Vagina (tissue), 2 donors: Measurements from ENCODE around the gene INO80D. TPM values are rescaled to one million over a fixed set of nuclear protein-coding genes. Genes with fewer than 3 reads are reported as not detected.

Experiments
- DNase-seq, 2 donors: peaks; one replicate each; pipeline ENCODE4 v3.0.0-alpha.2; 2017; ENCODE audit errors: extremely low spot score in 2 of 2
- H3K27ac ChIP-seq: fragments of 200-600 bp; sonication (generic); one replicate; pipeline ENCODE4 v1.5.1; 2019
- H3K27me3 ChIP-seq: fragments of 200-600 bp; sonication (generic); one replicate; pipeline ENCODE4 v1.5.1; 2019
- H3K36me3 ChIP-seq, 2 donors: fragments of 200-600 bp; sonication (generic); one replicate each; pipeline ENCODE4 v1.5.1; 2017 to 2019
- H3K4me1 ChIP-seq: fragments of 200-600 bp; sonication (generic); one replicate; pipeline ENCODE4 v1.5.1; 2019
- H3K4me3 ChIP-seq, 2 donors: fragments of 200-600 bp; sonication (generic); 1 replicate in 1 of 2; 2 replicates in 1 of 2; pipeline ENCODE4 v1.5.1; 2016 to 2019
- H3K9me3 ChIP-seq: fragments of 200-600 bp; sonication (generic); one replicate; pipeline ENCODE4 v1.5.1; 2019
- POLR2A ChIP-seq, 2 donors: fragments of 450-650 bp; IDR thresholded peaks; one replicate each; pipeline ENCODE4 v1.6.1; 2017; ENCODE audit warnings: antibody characterized with exemption in 2 of 2, mild to moderate bottlenecking in 2 of 2, moderate library complexity in 2 of 2
- POLR2AphosphoS5 ChIP-seq, 2 donors: sonication (generic); formaldehyde crosslinking; IDR thresholded peaks; one replicate each; pipeline ENCODE4 v1.9.0; 2017; ENCODE audit warnings: antibody characterized with exemption in 2 of 2, mild to moderate bottlenecking in 2 of 2, low read depth in 1 of 2; ENCODE audit not compliant: insufficient read depth in 1 of 2
- intact Hi-C: fragments of 100-400 bp; cut with DNase I; formaldehyde crosslinking; loops from one replicate; pipeline ENCODE4 v1.15.1; 2023
- total RNA-seq: library from RNA; depleted of rRNA; stranded (reverse); fragments of >200 nt; gene quantifications from one replicate; pipeline ENCODE4 v1.2.3, GENCODE V29; 2016
- TF ChIP-seq, protein P1 (sequence below), 3 experiments: fragments of 450-650 bp in 2 of 3; fragments of 200-600 bp in 1 of 3; sonication (generic) in 1 of 3; IDR thresholded peaks; one replicate each; pipeline ENCODE4 v1.5.1; 2017 to 2019; ENCODE audit warnings: antibody characterized with exemption in 3 of 3, mild to moderate bottlenecking in 2 of 3, moderate library complexity in 2 of 3

INO80D gene
- total RNA-seq, 1 donor from 2014 or later, result 18.4 TPM

DNA sequence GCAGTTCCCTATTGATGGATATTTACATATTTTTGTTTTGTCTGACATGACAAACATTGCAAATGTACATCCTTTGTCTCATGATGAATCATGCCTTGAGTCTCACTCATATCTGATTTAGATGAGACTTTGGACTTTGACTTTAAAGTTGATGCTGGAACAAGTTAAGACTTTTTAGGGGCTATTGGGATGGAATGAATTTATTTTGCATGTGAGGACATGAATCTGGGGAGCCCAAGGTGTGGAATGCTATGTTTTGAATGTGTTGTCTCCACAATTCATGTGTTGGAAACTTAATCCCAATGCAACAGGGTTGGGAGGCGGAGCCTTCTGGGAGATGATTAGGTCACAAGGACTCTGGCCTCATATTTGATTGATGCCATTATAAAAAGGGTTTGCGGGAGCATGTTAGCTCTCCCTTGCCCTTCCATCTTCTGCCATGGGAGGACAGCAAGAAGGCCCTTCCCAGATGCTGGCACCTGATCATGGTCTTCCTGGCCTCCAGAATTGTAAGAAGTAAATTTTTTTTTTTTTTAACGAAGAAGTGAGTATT is 29.1 kb upstream of the INO80D start:
- no peak overlapping the region for H3K27ac ChIP-seq
- TF ChIP-seq POLR2A (IDR thresholded peaks at IDR 0.05), result no peak
- TF ChIP-seq, protein P1, sequence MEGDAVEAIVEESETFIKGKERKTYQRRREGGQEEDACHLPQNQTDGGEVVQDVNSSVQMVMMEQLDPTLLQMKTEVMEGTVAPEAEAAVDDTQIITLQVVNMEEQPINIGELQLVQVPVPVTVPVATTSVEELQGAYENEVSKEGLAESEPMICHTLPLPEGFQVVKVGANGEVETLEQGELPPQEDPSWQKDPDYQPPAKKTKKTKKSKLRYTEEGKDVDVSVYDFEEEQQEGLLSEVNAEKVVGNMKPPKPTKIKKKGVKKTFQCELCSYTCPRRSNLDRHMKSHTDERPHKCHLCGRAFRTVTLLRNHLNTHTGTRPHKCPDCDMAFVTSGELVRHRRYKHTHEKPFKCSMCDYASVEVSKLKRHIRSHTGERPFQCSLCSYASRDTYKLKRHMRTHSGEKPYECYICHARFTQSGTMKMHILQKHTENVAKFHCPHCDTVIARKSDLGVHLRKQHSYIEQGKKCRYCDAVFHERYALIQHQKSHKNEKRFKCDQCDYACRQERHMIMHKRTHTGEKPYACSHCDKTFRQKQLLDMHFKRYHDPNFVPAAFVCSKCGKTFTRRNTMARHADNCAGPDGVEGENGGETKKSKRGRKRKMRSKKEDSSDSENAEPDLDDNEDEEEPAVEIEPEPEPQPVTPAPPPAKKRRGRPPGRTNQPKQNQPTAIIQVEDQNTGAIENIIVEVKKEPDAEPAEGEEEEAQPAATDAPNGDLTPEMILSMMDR (IDR thresholded peaks at IDR 0.05), result no peak
- TF ChIP-seq POLR2AphosphoS5 (IDR thresholded peaks at IDR 0.05; ENCODE audit: insufficient read depth in 1 of 2, low read depth in 1 of 2), result no peak
- no peaks in the 10 kb centered on the region for H3K9me3 ChIP-seq
- no peak for DNase-seq
- no peaks in the 10 kb centered on the region for H3K4me1 ChIP-seq
- H3K27me3 ChIP-seq, result no peaks in the 10 kb centered on the region
- peaks cover 0 to 11% of the 10 kb centered on the region in 2 donors for H3K36me3 ChIP-seq
- intact Hi-C loops, result no loop called here
- no peak overlapping the region for H3K4me3 ChIP-seq

DNA sequence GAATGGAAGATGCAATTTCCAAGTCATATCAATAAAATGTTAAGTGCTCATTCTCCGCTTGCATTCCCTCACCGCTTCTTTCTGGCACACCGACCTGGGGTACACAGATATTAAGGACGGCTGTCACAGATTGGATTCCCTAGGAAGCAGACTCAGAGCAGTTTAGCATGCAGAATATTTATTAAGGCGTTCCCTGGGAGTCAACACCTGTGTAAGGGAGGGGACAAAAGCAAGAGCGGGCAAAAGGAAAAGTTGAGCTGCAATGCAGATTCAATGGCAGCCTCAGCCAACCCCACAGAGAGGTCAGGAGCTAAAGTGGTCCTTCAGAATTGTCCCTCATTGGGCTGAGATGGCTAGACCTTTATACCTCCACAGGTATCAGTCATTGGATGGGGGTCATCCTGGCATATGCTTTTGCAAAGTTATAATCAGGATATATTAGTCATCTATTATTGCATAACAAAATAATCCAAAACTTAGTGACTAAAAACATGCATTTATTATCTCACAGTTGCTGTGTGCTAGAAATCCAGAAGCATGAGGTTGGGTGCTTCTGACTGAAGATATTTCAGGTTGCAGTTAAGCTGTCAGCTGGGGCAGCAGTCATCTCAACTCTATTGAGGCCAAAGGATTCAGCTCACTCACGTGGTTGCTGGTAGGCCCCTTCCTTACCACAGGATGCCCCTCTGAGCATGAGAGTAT is 27.0 kb upstream of the INO80D start:
- TF ChIP-seq POLR2A (IDR thresholded peaks at IDR 0.05) (no peak), POLR2AphosphoS5 (IDR thresholded peaks at IDR 0.05; ENCODE audit: insufficient read depth in 1 of 2, low read depth in 1 of 2) (no peak)
- TF ChIP-seq, protein P1 (IDR thresholded peaks at IDR 0.05), result no peak
- intact Hi-C loops, result no loop called here
- no peak for DNase-seq
- Histone ChIP-seq H3K4me1 (no peaks in the 10 kb centered on the region), H3K9me3 (no peaks in the 10 kb centered on the region), H3K27me3 (no peaks in the 10 kb centered on the region), H3K27ac (no peak overlapping the region), H3K4me3 (no peak overlapping the region), H3K36me3 (peaks cover 0 to 5% of the 10 kb centered on the region in 2 donors)

GRCh38 chr2:206112108-206112507 is 26.1 kb upstream of the INO80D start:
- intact Hi-C loops, result no loop called here
- Histone ChIP-seq H3K27ac (no peak overlapping the region), H3K4me1 (no peaks in the 10 kb centered on the region), H3K36me3 (peaks cover 0 to 5% of the 10 kb centered on the region in 2 donors), H3K4me3 (no peak overlapping the region), H3K27me3 (no peaks in the 10 kb centered on the region), H3K9me3 (no peaks in the 10 kb centered on the region)
- TF ChIP-seq POLR2AphosphoS5 (IDR thresholded peaks at IDR 0.05; ENCODE audit: insufficient read depth in 1 of 2, low read depth in 1 of 2) (no peak), POLR2A (IDR thresholded peaks at IDR 0.05) (no peak)
- no peak for DNase-seq

GRCh38 chr2:206108713-206109112 is 22.7 kb upstream of the INO80D start:
- Histone ChIP-seq H3K27ac (no peak overlapping the region), H3K9me3 (no peaks in the 10 kb centered on the region), H3K4me1 (no peaks in the 10 kb centered on the region), H3K36me3 (no peaks in the 10 kb centered on the region), H3K27me3 (no peaks in the 10 kb centered on the region), H3K4me3 (no peak overlapping the region)
- intact Hi-C loops, result no loop called here
- DNase-seq, result no peak
- TF ChIP-seq, protein P1 (IDR thresholded peaks at IDR 0.05), result no peak
- TF ChIP-seq POLR2AphosphoS5 (IDR thresholded peaks at IDR 0.05; ENCODE audit: insufficient read depth in 1 of 2, low read depth in 1 of 2) (no peak), POLR2A (IDR thresholded peaks at IDR 0.05) (no peak)

DNA sequence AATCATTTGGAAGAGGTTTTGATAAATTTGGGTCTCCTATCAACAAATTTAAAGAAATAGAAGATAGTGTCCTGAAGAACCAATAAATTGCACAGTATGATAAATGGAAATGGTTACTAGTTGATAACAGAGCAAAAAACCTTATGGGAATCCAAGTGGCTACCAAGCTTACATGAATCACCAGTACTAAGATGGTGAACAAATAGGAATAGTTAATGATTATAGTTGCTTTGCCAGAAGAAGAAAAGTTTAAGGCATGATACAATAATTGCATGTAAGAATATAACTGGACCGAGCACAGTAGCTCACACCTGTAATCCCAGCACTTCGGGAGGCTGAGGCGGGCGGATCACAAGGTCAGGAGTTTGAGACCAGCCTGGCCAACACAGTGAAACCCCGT is 19.6 kb upstream of the INO80D start:
- H3K27ac ChIP-seq, result no peak overlapping the region
- H3K36me3 ChIP-seq, result no peaks in the 10 kb centered on the region
- TF ChIP-seq, protein P1 (IDR thresholded peaks at IDR 0.05), result no peak
- TF ChIP-seq POLR2AphosphoS5 (IDR thresholded peaks at IDR 0.05; ENCODE audit: insufficient read depth in 1 of 2, low read depth in 1 of 2), result no peak
- TF ChIP-seq POLR2A (IDR thresholded peaks at IDR 0.05), result no peak
- no peak for DNase-seq
- no peaks in the 10 kb centered on the region for H3K9me3 ChIP-seq
- intact Hi-C loops, result no loop called here
- no peaks in the 10 kb centered on the region for H3K27me3 ChIP-seq
- no peaks in the 10 kb centered on the region for H3K4me1 ChIP-seq
- no peak overlapping the region for H3K4me3 ChIP-seq
